Articular chondrocyte of knee joint (primary cell): ENCODE measurements around the gene AKAP4. TPM values are rescaled to one million over a fixed set of nuclear protein-coding genes. Genes with fewer than 3 reads are reported as not detected.

Experiments used
- small RNA-seq: library from RNA; depleted of rRNA; stranded (forward); fragments of <200 nt; gene quantifications from one replicate; pipeline ENCODE3, GENCODE V24; 2012
- total RNA-seq: library from RNA; depleted of rRNA; stranded (reverse); fragments of >200 nt; gene quantifications from 2 replicates; pipeline ENCODE4 v1.2.3, GENCODE V29; 2012

Gene AKAP4
- total RNA-seq = not detected in 2 replicates

GRCh38 chrX:50200907-50201306, at the start of gene AKAP4:
Gene AKAP4, minus strand, starts transcription at chrX:50201007. Its CDS starts 118 bp downstream, at chrX:50200889.

GRCh38 chrX:50204364-50204899, 3.6 kb upstream of the AKAP4 start, which contains the start of gene CCNB3:
Gene CCNB3, plus strand, starts transcription at chrX:50204765. Its CDS starts 80,399 bp downstream, at chrX:50285164.

Small RNA genes within 50 kb of the gene (small RNA-seq; reads per million reads assigned to genes)
- gene PYY3 (not detected), gene RF00019 (not detected)

Other genes with a start within 250 kb of the AKAP4 start
- gene CCNB3, start 3.8 kb upstream of the AKAP4 start, total RNA-seq = 0.32 and 2.0 TPM in 2 replicates